Measurements from ENCODE around the gene EYA2. TPM values are rescaled to one million over a fixed set of nuclear protein-coding genes. Genes with fewer than 3 reads are reported as not detected.

The EYA2 gene
- total RNA-seq, 1 experiment from 2014 or later = 0.74 TPM

DNA sequence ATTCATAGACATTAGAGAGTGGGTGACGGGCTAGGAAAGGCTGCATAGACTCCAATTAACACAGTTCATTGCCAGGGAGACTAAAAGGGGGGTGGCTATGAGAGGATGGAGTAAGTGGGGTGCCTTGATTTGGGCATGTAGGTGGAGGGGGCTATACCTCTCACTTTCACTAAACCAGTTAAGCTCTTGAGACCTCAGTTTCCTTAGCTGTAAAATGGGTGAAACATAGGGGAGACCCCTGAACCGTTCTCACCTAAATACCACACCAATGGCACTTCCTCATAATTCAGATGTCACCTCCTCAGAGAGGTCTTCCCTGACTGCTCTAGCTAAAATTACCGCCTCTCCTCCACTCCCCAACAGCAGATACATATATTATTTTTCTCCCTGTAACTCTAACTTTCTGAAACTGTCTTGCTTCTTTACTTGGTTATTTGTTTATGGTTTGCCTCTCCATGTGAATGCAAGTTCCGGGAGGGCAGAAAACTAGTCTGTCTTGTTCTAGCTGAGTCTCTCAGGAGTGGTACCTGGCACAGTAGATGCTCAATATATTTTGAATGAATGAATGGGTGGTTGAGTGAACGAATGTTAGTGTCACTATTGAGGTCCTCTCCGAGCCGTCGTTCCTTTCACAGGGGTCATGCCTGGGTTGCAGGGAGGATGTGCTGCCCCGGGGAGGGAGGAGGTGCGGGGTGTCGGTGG, 615 bp upstream of the EYA2 start:
- DNase-seq = no peak
- Histone ChIP-seq H3T11ph (ENCODE audit: low read length) (no peak overlapping the region), H3K27ac (ENCODE audit: insufficient read length, low read depth, low read length) (no peak overlapping the region), H3K79me1 (ENCODE audit: insufficient read depth, low read depth, low read length, poor library complexity, severe bottlenecking) (no peaks in the 10 kb centered on the region), H3K23me2 (ENCODE audit: insufficient read length, low read depth, low read length, poor library complexity, severe bottlenecking) (peaks cover 11% of the 10 kb centered on the region), H3K4me2 (ENCODE audit: insufficient read depth, insufficient read length, low read length) (peak overlapping the region; percentile 64), H3K4me1 (ENCODE audit: insufficient read depth, low read length) (no peaks in the 10 kb centered on the region), H4K5ac (ENCODE audit: insufficient read length, low read depth, low read length) (no peak overlapping the region), H4K20me1 (ENCODE audit: control insufficient read depth, insufficient read depth, insufficient read length) (no peaks in the 10 kb centered on the region), H3K9me3 (ENCODE audit: control insufficient read depth, low read depth, low read length) (no peaks in the 10 kb centered on the region), H3K14ac (ENCODE audit: insufficient read depth, low read length) (no peak overlapping the region), H3K4ac (ENCODE audit: low read depth, low read length) (no peak overlapping the region), H3K79me2 (ENCODE audit: insufficient read depth, low read length) (no peaks in the 10 kb centered on the region), H2AFZ (ENCODE audit: low read length) (no peak overlapping the region), H4K8ac (replicated peaks; ENCODE audit: insufficient read length, low read depth, low read length) (no peak overlapping the region), H4K91ac (ENCODE audit: insufficient read length, low read depth, low read length) (no peak overlapping the region), H3K27me3 (ENCODE audit: insufficient read depth, low read length) (peaks cover 16% of the 10 kb centered on the region; the same call in 1 of the 2 replicates), H3K18ac (ENCODE audit: insufficient read length, low read depth, low read length) (no peak overlapping the region), H2BK20ac (ENCODE audit: low read depth, low read length, poor library complexity, severe bottlenecking) (no peak overlapping the region), H2AK5ac (ENCODE audit: insufficient read length, low read length) (no peak overlapping the region), H2BK120ac (ENCODE audit: low read depth, low read length, poor library complexity, severe bottlenecking) (no peak overlapping the region), H2BK5ac (ENCODE audit: insufficient read length, low read length) (no peak overlapping the region), H3K9ac (ENCODE audit: extremely low read depth, insufficient read length, low read length) (no peak overlapping the region), H3K56ac (ENCODE audit: insufficient read length, low read depth, low read length) (no peak overlapping the region), H3K23ac (ENCODE audit: insufficient read length, low read depth, low read length) (no peak overlapping the region), H2BK12ac (ENCODE audit: insufficient read length, low read depth, low read length) (no peak overlapping the region), H2BK15ac (ENCODE audit: low read depth, low read length) (no peak overlapping the region)
- Mint-ChIP-seq H3K27me3 (ENCODE audit: low read depth) (peaks cover 66% of the 10 kb centered on the region), H3K36me3 (ENCODE audit: insufficient read depth in 1 of 3, low read depth in 3 of 3) (peaks cover 0 to 7% (median 5%) of the 10 kb centered on the region in 3 experiments; a peak in 4 of 7 replicates), H3K4me3 (peak overlapping the region; percentile 59 to 82), H3K9me3 (peaks cover 7 to 9% of the 10 kb centered on the region in 2 experiments), H3K4me1 (peaks cover 30 to 36% of the 10 kb centered on the region in 2 experiments), H3K27ac (no peak overlapping the region)
- WGBS (ENCODE audit: extremely low coverage, insufficient read length, low lambda C conversion rate) = no CpG with 5 or more reads among the region's 11 CpGs
- TF ChIP-seq, protein P1, sequence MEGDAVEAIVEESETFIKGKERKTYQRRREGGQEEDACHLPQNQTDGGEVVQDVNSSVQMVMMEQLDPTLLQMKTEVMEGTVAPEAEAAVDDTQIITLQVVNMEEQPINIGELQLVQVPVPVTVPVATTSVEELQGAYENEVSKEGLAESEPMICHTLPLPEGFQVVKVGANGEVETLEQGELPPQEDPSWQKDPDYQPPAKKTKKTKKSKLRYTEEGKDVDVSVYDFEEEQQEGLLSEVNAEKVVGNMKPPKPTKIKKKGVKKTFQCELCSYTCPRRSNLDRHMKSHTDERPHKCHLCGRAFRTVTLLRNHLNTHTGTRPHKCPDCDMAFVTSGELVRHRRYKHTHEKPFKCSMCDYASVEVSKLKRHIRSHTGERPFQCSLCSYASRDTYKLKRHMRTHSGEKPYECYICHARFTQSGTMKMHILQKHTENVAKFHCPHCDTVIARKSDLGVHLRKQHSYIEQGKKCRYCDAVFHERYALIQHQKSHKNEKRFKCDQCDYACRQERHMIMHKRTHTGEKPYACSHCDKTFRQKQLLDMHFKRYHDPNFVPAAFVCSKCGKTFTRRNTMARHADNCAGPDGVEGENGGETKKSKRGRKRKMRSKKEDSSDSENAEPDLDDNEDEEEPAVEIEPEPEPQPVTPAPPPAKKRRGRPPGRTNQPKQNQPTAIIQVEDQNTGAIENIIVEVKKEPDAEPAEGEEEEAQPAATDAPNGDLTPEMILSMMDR (conservative IDR thresholded peaks at IDR 0.05) = no peak
